GM18498 (cell line): ENCODE data around the gene ABLIM2.

Source experiments
- ATAC-seq: cut with Tn5 transposase; IDR thresholded peaks from one replicate; pipeline ENCODE4 v1.9.1; 2021; ENCODE audit warnings: mild to moderate bottlenecking, moderate library complexity; ENCODE audit not compliant: unreplicated experiment

ABLIM2 gene

DNA sequence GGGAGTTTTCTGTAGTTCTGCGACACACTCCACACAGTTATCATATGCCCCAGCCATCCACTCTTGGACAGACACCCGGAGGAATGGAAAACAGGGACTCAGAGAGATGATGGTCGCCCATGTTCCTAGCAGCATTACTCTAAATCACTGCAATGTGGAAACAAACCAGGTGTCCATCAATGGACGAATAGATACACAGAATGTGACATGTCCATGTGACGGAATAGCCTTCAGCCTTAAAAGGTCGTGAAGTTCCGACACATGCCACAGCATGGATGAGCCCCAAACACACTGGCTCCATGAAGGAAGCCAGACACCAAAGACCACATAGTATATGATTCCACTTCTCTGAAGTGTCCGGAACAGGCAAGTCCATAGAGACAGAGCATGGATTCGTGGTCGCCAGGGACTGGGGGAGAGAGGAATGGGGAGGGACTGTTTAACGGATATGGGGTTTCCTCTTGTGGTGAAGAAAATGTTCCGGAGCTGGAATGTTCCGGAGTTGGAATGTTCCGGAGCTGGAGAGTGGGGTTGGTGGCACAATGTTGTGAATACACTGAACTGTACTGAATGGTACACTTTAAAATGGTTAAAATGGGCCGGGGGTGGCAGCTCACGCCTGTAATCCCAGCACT lies 190.2 kb downstream of the ABLIM2 start:
- ATAC-seq: no peak

DNA sequence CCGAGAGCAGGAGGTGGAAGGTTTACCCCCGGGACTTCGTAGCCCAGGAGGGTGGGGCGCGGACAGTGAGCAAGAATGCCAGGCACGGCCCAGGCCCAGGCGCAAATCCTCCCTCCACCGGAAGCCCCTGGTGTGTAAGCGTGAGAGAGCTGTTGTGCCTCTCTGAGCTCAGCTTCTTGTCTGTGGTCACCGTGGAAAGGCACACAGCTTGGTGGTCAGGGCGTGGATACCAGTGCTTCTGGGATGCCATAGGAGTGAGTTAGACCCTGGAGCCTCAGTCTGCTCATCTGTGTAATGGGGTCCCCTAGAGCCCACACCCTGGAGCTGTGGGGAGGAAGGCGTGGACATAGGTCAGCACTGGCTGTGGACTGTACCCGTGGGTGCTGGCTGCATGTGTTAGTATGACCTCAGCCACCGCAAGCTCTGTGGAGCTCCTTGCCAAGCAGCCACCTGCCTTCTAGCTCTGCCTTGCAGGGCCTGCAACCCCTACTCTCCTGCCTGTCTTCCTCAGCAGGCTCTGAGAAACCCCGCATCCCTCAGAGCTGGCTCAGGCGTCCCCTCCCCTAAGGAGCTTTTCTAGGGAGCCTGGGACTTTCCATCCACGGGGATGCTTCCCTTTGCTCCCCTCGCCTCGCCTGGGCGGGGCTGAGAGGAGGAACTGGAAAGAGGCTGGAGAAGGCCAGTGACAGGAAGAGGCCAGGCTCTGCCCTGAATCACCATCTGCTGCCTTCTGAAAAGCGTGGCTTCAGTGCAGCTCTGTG lies 190.9 kb downstream of the ABLIM2 start:
- no peak for ATAC-seq

DNA sequence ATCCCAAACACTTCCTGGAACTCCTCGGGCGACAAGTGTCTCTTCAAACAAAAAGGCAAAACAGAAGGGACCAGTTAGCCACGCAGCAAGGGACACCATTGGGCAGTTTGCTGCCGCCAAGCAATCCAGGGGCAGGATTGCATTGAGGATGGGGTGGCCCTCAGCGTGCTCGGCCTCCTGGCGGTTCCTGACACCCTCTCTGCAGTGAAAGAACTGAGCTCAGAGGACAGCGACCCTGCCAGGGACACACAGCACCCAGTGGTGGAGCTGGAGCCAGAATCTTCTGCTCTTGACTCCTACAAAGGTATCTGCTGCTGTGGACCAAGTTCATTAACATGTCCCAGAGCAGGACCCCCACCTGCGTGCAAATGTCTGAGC lies 191.6 kb downstream of the ABLIM2 start:
- no peak for ATAC-seq

DNA sequence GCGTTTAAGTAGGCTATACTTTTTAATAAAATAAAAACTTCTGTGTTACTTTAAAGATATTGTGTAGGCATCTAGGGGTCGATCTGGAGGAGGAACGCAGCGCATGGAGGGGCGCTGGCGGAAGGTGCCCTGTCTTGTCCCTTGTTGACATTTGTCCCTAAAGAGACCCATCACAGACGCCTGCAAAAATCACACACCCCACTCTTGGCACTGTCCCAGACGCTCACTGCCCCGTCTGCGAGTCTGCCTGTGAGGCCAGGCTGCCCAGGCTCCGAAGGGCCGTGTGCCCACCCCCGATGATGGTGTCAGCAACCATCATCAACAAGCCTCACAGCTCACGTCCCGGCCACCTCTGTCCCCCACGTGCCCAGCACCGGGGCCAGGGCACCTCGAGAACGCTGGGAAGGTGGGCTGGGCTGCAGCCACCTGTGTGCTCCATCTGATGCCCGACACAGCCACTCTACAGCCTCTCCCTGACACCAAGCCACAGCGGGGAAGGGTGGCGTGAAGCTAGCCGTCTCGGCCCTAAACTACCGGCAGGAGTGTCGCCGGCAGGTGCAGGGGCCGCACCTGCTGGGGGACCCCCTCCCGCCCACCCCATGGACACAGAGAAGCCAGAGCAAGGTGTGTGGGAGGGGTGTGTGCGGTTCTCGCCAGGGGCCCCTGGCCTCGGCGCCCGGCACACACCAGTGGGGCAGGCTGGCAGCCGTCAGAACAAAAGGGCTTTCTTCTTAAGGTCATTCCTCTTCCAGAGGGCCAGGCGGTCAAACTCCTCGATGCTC lies 192.1 kb downstream of the ABLIM2 start:
- ATAC-seq: no peak

DNA sequence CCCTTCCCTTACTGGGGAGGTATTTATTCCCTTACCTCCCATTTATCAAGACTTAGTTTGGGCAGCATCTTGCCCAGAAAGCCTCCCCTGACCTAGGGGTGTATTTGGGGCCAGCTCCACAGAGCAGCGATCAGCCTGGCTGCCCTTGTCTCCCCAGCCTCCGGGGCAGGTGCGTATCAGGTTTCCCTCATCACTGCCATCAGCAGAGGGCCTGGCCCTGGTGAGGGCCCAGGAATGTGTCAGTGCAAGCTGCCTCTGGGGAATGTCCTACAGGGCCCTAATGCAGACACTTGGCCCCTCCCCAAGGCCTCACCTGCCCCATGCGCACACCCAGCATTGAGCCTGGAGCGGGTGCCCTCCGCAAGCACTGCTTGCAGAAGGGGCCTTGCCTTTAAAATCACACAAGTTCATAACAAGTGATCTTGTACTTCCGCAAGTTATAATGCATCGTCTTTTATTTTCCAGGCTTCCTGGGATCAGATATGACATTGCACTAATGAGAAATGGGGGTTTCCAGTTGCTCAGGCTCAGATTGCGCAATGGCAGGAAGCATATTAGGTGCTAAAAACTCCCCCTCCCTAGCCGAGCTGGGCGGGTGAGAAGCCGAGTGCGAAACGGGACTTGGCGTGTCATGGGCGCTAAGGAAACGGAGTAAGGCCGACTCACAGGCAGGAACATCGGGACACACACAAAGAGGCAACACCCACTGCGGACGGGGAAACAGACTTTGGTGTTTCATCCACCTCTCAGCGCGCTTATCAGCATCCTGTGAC lies 193.5 kb downstream of the ABLIM2 start:
- ATAC-seq: no peak

DNA sequence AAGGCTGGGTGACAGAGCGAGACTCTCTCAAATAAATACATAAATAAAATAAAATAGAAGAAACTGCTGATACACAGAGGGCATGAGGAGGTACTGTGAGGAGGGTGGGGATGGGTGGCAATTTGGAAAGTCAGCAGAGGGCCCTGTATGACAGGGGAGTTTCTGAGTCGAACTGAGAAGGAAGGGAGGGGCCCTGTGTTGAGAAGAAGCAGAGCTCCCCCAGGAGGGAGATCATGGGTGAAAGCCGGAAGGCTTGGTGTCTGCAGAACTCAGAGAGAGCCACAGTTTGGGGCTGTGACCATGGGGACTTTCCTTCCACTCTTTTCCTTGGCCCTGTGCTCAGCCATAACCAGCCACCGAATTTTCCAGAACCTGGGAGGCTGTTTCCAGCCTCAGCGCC lies 194.2 kb downstream of the ABLIM2 start:
- ATAC-seq: no peak

DNA sequence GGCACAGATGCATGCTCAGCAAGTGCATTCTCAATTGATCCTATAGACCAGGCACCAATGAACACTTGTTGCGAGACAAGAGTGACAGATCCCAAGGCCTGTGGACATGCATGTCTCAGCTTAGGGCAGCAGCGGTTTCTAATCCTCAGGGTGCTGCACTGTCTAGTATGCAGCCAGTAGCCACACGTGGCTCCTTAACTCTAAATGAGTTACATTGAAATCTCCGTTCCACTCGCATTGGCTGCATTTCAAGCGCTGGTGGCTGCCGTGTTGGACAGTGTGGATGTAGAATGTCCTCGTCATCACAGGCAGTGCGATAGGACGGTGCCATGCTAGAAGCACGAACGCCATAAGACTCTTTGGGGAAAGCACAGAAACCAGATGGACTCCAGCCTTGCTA lies 194.9 kb downstream of the ABLIM2 start:
- ATAC-seq: no peak

DNA sequence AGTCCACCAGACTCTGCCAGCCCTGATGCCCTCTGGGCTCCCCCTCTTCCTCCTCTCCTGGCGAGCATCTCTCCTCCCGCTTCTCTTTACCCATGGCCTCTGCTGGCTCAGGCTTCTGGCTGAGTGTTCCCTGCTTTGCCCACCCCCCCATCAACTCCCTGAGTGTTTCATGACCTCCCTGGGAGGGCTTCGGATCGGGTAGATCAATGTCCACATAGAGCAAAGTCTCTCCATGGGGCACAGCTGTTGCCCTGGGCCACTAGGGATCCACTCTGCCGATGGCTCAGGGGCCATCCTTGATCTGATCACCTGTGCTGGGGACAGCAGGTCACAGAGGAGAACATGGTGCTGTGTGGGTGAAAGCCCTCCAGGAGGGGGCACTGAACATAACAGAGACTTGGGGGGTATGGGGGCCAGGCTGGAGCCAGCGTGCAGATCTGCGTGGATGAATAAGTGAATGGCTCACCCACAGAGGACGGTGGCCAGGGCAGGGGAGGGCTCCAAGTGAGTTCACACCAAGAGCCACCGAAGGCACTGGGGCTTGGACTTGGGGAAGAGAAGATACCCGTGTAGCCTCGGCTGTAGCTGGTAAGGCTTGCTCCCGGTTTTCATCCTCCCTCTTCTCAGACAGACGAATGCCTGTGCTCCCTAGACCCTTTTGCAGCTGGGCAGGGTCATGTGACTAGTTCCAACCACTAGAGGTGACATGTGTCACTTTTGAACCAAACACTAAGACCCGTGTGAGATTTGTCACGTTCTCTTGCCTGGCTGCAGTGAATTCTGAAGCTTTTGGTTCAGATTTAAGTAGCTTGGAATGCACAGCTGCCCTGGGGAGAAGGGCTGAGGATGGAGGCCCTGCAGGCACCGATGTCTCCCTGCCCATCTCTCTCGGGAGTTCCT lies 195.8 kb downstream of the ABLIM2 start:
- no peak for ATAC-seq

DNA sequence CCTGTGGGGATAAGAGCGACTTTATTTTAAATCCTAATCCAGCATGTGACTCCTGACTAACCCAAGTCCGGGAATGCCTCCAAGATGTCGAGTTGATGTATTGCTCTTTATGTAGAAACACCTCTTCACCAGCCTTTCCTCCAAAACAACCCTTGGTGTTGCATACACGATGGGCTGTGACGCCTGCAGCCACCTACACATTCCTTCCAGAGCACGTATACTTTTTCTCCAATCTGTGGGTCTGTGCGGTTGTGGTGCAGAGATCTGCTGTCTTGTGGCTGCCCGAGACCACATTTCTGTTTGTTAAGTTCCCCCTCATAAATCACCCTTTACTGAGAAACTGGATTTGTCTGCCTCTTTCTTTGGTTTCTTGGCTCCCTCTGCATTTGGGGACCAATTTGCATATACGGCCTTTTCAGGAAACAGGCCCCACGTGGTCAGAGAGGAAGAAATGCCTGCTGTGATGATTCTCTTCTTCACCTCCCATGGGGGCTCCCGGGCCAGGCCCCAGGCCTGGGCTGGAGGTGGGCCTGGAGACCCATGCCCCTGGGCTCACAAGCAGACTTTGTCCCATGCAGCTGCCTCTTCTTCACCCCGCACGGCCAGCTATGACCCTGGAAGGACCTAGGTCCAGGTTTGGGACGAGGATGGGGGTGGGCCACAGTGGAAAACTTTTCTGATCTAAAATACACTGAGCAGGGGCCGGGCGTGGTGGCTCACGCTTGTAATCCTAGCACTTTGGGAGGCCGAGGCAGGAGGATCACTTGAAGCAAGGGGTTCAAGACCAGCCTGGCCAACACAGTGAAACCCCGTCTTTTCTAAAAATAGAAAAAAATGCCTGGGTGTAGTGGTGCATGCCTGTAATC lies 197.6 kb downstream of the ABLIM2 start:
- ATAC-seq: peak; percentile 67

DNA sequence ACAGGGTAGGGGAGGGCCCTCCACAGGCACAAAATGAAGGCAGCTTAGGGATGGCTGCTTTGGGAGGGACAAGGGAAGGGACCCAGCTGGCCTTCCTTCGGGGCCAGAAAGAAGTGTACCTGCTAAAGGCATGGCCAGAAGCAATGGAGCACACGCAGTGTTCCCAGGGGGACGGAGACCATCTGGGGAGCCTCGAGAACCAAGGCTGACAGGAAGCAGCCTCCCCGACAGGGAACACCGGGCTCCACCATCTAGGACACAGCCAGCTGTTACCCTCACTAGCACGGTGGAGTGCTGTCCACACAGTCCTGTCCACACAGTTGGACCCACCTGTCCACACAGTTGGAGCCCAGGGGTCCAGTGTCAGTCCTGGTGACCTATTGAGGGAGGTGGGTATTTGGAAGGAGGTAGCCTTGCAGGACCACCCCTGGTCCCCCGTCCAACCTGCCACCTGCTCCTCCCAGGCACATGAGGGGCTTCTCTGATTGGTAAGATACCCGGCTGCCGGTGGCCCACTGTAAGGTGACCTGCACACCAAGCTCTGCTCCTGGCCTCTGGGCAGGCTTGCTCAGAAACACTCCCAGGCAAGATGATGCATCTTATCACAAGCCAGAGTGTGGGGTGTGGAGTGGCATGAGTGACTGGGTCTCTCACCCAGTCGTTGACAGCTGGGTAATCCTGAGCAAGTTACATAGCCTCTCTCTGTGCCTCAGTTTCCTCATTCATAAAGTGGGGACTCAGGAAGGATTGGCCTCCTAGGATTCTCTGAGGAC lies 198.4 kb downstream of the ABLIM2 start:
- no peak for ATAC-seq

DNA sequence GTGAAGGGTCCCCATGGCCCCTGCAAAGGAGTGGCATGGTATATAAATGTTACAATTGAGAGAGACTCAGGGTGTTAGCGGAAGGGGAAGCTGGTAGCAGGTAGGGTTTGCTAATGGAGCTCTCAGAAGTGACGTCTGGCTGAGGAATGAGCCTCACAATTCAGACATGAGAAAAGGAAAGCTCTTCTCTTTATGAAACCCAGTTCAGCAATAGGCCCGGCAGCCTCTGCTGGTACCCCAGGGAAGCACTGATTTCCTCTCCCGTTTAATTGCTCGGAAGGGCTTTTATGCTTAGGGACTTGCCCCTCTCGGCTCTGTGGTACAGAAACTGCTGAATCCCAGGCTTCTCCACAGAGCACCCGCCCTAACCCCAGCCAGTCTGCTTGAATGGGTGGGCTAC lies 199.5 kb downstream of the ABLIM2 start:
- ATAC-seq: no peak

DNA sequence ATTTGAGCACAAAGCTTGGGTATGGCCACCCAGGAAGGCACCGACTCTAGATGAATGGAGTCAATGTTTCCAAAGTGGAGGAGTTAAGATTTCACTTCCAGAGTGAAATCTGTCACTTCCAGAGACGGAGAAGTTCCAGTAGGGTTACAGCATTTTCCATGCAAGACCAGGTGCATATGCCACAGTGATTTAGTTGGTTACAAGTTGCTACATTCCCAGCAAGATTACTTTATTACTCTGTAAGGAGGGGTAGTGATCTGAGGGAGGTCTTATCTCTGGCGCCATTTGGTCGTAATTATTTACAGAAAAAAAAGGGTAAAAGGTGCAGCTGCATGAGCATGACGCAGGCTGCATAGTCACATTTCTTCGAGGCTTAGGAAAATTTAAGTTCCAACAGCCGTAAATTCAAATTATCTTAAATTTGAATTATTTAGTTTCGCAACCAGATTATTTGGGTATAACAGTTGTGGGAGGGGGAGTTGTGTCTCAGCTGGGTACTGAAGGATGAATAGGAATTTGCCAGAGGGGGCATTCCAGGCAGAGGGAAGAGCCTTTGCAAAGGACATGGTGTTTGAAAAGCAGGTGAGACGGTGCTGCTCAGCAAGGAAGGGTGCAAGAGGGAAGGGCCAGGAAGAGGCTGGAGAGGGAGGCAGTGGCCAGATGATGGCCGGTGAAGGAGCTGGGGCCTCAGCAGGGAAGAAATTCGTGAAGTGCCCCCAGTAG lies 201.5 kb downstream of the ABLIM2 start:
- ATAC-seq: no peak

DNA sequence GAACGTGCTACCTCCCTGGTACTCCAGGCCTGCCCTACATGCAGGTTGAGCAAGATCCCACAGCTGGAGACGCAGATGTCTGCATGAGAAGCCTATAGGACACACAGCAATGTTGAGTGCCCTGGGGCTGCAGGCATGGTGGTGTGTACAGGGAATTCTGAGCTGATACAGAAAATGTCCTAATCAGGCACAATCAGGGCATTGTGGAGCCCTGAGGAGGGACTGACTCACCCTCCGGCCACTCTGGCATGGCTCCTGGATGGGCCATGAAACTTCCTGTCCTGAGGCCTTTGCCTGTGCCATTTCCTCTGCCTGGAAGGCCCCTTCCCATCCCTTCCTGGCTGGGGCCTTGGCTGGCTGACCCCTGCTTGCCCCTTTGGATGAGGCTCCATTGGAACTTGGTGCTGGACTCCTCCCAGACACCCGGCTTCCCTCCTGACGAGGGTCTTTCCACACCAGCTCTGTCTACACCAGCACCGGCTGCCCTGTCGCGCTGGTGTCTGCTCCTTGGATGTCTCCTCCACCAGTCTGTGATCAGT lies 202.3 kb downstream of the ABLIM2 start:
- ATAC-seq: no peak

DNA sequence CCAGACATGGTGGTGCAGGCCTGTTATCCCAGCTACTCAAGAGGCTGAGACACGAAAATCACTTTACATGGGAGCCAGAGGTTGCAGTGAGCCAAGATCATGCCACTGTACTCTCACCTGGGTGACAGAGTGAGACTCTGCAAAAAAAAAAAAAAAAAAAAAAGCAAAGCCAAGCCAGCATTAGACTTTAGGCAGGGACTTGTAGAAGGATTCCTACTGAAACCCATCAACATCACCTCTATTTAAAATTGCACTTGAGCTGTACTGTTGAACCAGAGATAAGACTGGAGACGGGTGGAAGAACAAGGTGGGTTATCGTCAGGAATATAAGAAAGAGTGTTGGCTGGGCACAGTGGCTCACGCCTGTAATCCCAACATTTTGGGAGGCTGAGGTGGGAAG lies 203.2 kb downstream of the ABLIM2 start:
- ATAC-seq: no peak

DNA sequence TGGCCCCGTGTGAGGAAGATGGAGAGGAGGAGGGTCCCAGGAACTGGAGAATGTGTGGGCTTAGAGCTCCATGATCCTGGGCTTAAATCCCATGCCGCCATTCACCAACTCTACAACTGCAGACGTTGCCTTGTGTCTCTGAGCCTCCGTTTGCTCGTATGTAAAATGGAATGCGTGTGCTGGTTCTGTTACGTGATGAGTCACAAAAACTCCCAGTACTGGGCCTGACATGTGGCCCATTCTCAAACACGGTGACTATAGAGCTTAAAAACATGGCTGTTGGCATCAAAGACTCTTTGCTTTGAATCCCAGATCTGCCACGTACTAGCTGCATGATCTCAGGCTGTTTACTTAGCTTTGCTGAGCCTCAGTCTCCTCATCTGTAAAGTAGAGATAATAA lies 206.0 kb downstream of the ABLIM2 start:
- ATAC-seq: no peak

DNA sequence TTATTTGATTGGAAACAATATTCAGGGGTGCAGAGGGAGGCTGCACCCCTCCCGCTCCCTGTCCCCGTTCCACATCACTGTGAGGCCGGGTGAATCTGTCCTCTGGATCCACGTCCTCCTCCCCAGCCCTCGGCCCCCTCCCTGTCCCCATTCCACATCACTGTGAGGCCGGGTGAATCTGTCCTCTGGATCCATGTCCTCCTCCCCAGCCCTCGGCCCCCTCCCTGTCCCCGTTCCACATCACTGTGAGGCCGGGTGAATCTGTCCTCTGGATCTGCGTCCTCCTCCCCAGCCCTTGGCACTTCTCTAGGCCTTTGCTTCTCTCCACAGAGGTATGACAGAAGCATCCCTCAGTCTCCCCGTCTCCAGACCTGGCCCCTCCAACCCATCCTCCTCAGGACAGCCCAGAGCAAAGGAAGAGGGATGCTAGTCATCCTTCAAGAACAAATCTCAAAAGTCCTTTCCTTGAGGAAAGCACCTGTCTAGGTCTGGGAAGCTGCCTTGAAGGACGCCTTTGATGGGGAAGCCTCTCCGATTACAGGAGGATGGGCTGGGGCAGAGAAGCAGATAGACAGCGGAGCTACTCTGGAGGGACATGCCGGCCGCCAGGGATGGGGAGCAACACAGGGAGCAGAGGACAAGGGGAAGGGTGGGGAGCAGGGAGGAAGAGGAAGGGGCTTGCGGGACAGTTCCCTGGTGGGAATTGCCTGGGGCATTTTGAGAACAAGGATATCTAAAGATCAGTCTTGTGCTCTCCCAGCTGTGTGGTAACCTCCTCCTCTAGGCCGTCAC lies 208.1 kb downstream of the ABLIM2 start:
- ATAC-seq: no peak

DNA sequence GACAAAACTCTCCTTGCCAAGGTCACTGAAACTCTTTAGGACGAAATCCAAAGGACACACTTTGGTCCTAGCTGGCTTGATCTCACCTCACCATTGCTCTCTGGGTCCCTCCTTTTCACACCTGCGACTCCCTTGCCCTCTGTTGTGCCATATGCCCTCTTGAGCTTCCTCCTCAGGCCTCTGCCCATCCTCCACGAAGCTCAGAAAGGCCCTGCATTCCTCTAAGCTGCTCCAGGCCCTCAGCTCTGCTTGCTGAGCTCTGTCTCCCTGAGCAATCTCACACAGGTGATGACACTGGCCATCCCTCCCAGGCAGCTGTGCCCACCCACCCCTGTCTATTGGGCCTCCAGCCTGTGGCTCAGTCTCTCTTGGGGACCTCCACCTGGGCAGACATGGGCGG lies 208.9 kb downstream of the ABLIM2 start:
- ATAC-seq: no peak
